LNCAP (cell line): ENCODE data around the gene EFCAB12.

Source experiments
- TF ChIP-seq, protein P1 (sequence below): fragments of 450-650 bp; IDR thresholded peaks from 2 replicates; pipeline ENCODE4 v1.5.1; 2017; ENCODE audit warnings: mild to moderate bottlenecking

EFCAB12 gene

GRCh38 chr3:129382366-129382765 is 46.1 kb downstream of the EFCAB12 start:
- TF ChIP-seq, protein P1, sequence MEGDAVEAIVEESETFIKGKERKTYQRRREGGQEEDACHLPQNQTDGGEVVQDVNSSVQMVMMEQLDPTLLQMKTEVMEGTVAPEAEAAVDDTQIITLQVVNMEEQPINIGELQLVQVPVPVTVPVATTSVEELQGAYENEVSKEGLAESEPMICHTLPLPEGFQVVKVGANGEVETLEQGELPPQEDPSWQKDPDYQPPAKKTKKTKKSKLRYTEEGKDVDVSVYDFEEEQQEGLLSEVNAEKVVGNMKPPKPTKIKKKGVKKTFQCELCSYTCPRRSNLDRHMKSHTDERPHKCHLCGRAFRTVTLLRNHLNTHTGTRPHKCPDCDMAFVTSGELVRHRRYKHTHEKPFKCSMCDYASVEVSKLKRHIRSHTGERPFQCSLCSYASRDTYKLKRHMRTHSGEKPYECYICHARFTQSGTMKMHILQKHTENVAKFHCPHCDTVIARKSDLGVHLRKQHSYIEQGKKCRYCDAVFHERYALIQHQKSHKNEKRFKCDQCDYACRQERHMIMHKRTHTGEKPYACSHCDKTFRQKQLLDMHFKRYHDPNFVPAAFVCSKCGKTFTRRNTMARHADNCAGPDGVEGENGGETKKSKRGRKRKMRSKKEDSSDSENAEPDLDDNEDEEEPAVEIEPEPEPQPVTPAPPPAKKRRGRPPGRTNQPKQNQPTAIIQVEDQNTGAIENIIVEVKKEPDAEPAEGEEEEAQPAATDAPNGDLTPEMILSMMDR, result no peak

DNA sequence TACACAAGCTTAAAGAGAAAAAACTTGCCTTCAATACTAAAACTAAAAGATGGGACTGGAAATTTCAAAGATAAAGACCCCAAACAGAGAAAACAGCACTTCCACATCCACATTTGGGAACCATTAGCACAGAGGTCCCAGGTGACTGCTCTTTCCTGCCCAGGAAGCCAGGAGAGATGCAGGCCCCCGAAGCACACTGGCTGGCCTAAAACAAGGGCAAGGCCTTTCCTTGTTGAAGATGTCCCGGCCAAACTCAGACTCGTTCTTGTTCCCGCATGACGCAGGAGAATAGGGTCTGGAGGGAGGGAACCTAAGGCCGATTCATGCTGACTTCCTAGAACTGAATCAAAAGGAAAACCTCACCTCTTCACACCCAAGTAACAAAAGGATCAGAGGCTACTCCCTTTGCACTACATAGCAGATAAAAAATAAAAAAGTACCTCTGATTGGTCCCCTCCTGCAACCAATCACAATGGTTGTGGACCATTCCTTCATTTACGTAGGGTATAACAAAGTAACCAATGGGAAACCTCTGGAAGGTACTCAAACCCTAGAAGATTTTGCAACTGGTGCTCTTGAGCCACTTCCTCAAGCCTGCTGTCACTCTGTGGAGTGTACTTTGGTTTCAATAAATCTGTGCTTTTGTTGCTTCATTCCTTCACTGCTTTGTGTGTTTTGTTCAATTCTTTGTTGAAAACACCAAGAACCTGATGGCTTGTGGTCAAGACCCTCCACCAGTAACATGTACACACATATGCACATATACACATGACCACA is 48.7 kb downstream of the EFCAB12 start:
- TF ChIP-seq, protein P1, result no peak

GRCh38 chr3:129378949-129379348 is 49.5 kb downstream of the EFCAB12 start:
- TF ChIP-seq, protein P1, result no peak

DNA sequence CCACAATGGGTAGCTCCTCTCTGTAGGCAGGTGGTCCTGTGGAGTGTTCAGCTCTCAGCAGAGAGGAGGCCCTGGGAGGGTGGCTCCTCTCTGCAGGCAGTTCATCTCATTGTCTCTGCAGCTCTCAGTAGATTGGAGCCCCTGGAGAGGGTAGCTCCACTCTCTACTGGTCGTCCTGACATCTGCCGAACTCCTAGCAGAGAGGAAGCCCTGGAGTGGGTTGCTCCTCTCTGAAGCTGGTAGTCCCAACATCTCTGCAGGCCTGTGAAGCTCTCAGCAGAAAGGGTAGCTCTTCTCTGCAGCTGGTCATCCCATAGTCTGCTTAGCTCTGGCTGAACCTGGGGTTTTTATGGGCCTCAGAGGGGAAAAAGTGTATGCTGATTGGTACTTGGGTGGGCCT is 50.8 kb downstream of the EFCAB12 start:
- TF ChIP-seq, protein P1, result no peak

DNA sequence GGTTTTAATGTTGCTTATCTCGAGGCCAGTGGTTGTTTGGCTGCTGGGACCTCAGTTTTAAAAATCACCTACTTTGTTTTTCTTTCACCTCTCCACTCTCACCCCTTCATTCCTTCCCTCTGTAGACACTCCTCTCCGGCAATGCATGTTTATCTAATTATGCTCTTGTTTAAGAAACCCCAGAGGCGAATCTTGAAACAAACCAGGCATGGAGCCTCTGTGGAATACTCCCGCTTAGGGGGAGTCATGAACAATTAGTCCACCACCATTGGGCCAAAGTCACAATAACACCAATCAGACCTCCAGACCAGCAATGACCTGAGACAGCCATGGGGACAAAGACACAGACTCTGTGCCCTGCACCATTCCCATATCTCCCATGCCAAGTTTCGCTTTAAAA is 53.3 kb downstream of the EFCAB12 start:
- TF ChIP-seq, protein P1, result no peak

DNA sequence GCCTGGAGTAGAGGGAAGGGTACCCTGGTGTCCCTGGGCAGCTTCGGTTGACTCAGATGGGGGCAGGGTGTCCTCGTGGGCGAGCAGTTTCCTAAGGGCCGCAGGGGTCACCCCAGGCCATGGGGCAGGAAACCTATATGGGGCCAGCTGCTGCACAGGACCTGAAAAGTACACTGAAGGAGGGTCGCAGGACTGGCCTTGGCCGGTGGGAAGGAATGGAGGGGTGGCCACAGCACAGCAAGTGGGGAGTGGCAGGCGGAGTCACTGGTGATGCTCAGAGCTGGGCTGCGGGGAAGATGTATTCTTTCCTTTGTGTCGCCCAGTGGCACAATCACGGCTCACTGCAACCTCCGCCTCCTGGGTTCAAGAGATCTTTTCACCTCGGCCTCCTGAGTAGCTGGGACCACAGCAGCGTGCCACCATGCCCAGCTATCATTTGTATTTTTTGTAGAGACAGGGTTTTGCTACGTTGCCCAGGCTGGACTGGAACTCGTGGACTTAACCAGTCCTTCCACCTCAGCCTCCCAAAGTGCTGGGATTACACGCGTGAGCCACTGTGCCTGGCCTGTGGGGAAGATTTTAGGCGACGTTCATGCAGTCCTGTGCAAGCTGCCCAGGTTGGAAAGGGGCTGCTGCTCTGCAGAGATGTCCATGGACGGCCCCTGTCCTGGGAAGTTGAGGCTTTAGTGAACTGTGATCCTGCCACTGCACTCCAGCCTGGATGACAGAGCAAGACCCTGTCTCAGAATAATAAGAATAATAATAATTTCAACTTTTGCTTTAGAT is 57.2 kb downstream of the EFCAB12 start:
- TF ChIP-seq, protein P1, result no peak

GRCh38 chr3:129370248-129370964 is 58.0 kb downstream of the EFCAB12 start:
- TF ChIP-seq, protein P1, result no peak
